Measurements from ENCODE around the gene EIF4G3. TPM values are rescaled to one million over a fixed set of nuclear protein-coding genes. Genes with fewer than 3 reads are reported as not detected.

Gene EIF4G3
- total RNA-seq, 1 donor from 2014 or later = 33.9 TPM

- no peak overlapping the region for H3K4me3 ChIP-seq
- no peak overlapping the region for H3K27ac ChIP-seq (replicated peaks)
- intact Hi-C loops (cut with micrococcal nuclease) = no loop called here
- H3K27me3 ChIP-seq (ENCODE audit: low read depth) = no peaks in the 10 kb centered on the region
- TF ChIP-seq, protein P1, sequence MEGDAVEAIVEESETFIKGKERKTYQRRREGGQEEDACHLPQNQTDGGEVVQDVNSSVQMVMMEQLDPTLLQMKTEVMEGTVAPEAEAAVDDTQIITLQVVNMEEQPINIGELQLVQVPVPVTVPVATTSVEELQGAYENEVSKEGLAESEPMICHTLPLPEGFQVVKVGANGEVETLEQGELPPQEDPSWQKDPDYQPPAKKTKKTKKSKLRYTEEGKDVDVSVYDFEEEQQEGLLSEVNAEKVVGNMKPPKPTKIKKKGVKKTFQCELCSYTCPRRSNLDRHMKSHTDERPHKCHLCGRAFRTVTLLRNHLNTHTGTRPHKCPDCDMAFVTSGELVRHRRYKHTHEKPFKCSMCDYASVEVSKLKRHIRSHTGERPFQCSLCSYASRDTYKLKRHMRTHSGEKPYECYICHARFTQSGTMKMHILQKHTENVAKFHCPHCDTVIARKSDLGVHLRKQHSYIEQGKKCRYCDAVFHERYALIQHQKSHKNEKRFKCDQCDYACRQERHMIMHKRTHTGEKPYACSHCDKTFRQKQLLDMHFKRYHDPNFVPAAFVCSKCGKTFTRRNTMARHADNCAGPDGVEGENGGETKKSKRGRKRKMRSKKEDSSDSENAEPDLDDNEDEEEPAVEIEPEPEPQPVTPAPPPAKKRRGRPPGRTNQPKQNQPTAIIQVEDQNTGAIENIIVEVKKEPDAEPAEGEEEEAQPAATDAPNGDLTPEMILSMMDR (IDR thresholded peaks at IDR 0.05; ENCODE audit: borderline replicate concordance) = no peak
- peaks cover 11% of the 10 kb centered on the region for H3K4me1 ChIP-seq
- no peaks in the 10 kb centered on the region for H3K9me3 ChIP-seq (replicated peaks)
- DNase-seq = no peak
- H3K36me3 ChIP-seq = no peaks in the 10 kb centered on the region
Measured at GRCh38 chr1:21005466-21006239, 171.0 kb downstream of the EIF4G3 start.

DNA sequence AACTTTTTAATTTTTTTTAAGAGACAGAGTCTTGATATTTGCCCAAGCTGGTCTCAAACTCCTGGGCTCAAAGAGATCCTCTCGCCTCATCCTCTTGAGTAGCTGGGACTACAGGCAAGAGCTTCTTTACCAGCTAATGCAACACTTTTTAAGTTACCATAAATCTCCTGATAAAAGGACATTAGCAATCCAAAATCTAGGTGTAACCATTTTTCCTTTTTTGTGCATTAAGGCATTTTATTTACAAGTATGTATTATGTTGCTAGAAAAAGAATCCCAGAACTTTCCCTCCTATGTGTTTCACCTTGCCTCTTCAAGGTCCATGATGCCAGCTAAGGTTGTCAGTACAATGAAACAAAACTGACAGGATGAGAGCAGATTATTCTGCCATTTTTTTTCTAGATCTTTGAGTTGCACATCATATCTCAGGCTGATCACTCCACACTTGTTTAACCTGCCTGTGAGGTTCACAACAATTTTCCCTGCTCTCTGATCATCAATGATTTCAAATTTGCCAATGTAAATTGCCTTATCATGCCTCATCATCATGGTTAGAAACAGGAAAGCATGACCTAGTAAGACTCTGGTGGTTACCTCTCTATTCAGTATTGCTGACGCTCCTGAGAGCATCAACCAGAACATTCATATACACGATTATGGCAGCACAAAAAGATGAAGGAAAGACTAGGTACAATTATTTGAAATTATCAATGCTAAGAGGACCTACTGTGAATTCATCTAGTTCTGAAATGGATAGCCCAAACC lies 173.2 kb downstream of the EIF4G3 start:
- DNase-seq = no peak
- no peaks in the 10 kb centered on the region for H3K9me3 ChIP-seq (replicated peaks)
- no peak overlapping the region for H3K4me3 ChIP-seq
- intact Hi-C loops (cut with micrococcal nuclease) = no loop called here
- no peaks in the 10 kb centered on the region for H3K36me3 ChIP-seq
- H3K27ac ChIP-seq (replicated peaks) = no peak overlapping the region
- peaks cover 11% of the 10 kb centered on the region for H3K4me1 ChIP-seq
- H3K27me3 ChIP-seq (ENCODE audit: low read depth) = no peaks in the 10 kb centered on the region
- TF ChIP-seq, protein P1 (IDR thresholded peaks at IDR 0.05; ENCODE audit: borderline replicate concordance) = no peak

- Histone ChIP-seq H3K27me3 (ENCODE audit: low read depth) (no peaks in the 10 kb centered on the region), H3K36me3 (no peaks in the 10 kb centered on the region), H3K27ac (replicated peaks) (no peak overlapping the region), H3K9me3 (replicated peaks) (no peaks in the 10 kb centered on the region), H3K4me3 (no peak overlapping the region), H3K4me1 (peaks cover 11% of the 10 kb centered on the region)
- intact Hi-C loops (cut with micrococcal nuclease) = no loop called here
- no peak for DNase-seq
- TF ChIP-seq, protein P1 (IDR thresholded peaks at IDR 0.05; ENCODE audit: borderline replicate concordance) = no peak
Measured at GRCh38 chr1:21001042-21001441, 175.7 kb downstream of the EIF4G3 start.

GRCh38 chr1:21000245-21000594 lies 176.5 kb downstream of the EIF4G3 start:
- TF ChIP-seq, protein P1 (IDR thresholded peaks at IDR 0.05; ENCODE audit: borderline replicate concordance) = no peak
- Histone ChIP-seq H3K4me1 (peaks cover 7% of the 10 kb centered on the region), H3K4me3 (no peak overlapping the region), H3K9me3 (replicated peaks) (no peaks in the 10 kb centered on the region), H3K36me3 (no peaks in the 10 kb centered on the region), H3K27me3 (ENCODE audit: low read depth) (no peaks in the 10 kb centered on the region), H3K27ac (replicated peaks) (no peak overlapping the region)
- intact Hi-C loops (cut with micrococcal nuclease) = no loop called here
- no peak for DNase-seq

- no peaks in the 10 kb centered on the region for H3K27me3 ChIP-seq (ENCODE audit: low read depth)
- no peak overlapping the region for H3K27ac ChIP-seq (replicated peaks)
- no peak for DNase-seq
- TF ChIP-seq, protein P1 (IDR thresholded peaks at IDR 0.05; ENCODE audit: borderline replicate concordance) = no peak
- H3K9me3 ChIP-seq (replicated peaks) = no peaks in the 10 kb centered on the region
- peaks cover 2% of the 10 kb centered on the region for H3K4me1 ChIP-seq
- H3K4me3 ChIP-seq = no peak overlapping the region
- intact Hi-C loops (cut with micrococcal nuclease) = no loop called here
- H3K36me3 ChIP-seq = no peaks in the 10 kb centered on the region
Measured at GRCh38 chr1:20999525-21000244, 177.0 kb downstream of the EIF4G3 start.
